ENCODE data around the gene BRSK2.

Gene BRSK2

DNA sequence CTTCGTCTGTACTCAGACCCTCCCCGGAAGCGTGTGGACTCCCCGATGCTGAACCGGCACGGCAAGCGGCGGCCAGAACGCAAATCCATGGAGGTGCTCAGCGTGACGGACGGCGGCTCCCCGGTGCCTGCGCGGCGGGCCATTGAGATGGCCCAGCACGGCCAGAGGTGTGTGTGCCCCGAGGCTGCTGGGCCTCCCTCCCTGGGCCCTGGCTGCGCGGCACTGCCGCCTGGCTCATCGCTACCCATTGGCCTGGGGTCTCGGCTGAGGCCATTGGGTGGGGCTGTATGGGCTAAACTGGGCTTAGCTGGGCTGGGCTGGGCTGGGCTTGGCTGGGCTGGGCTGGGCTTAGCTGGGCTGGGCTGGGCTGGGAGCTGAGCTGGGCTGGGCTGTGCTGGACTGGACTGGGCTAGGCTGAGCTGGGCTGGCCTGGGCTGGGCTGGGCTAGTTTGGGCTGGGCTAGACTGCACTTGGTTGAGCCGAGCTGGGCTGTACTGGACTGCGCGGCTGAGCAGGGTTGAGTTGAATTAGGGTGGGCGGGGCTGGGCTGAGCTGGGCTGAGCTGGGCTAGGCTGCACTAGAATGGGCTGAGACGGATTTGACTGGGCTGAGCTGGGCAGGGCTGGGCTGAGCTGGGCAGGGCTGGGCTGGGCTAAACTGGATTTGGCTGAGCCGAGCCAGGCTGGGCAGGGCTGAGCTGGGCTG is 56.2 kb downstream of the BRSK2 start:
- peak; percentile 12; the same call in 1 of the 3 replicates for ATAC-seq
- TF ChIP-seq BACH2 (CRISPR knock-in tag; IDR thresholded peaks at IDR 0.05; ENCODE audit: borderline replicate concordance) (no peak), CSDC2 (CRISPR knock-in tag; IDR thresholded peaks at IDR 0.05) (no peak), ZNF565 (CRISPR knock-in tag; conservative IDR thresholded peaks at IDR 0.05; ENCODE audit: low read depth) (no peak), ZFP3 (CRISPR knock-in tag; IDR thresholded peaks at IDR 0.05) (no peak), ZC3H10 (CRISPR knock-in tag; IDR thresholded peaks at IDR 0.05) (no peak), TCF4 (CRISPR knock-in tag; IDR thresholded peaks at IDR 0.05; ENCODE audit: borderline replicate concordance) (no peak), OSR1 (CRISPR knock-in tag; IDR thresholded peaks at IDR 0.05) (no peak), ARNTL (CRISPR knock-in tag; IDR thresholded peaks at IDR 0.05; ENCODE audit: borderline replicate concordance, low read depth) (no peak), ESRRG (CRISPR knock-in tag; IDR thresholded peaks at IDR 0.05) (no peak)
- TF ChIP-seq, protein P1, sequence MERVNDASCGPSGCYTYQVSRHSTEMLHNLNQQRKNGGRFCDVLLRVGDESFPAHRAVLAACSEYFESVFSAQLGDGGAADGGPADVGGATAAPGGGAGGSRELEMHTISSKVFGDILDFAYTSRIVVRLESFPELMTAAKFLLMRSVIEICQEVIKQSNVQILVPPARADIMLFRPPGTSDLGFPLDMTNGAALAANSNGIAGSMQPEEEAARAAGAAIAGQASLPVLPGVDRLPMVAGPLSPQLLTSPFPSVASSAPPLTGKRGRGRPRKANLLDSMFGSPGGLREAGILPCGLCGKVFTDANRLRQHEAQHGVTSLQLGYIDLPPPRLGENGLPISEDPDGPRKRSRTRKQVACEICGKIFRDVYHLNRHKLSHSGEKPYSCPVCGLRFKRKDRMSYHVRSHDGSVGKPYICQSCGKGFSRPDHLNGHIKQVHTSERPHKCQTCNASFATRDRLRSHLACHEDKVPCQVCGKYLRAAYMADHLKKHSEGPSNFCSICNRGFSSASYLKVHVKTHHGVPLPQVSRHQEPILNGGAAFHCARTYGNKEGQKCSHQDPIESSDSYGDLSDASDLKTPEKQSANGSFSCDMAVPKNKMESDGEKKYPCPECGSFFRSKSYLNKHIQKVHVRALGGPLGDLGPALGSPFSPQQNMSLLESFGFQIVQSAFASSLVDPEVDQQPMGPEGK (CRISPR knock-in tag; IDR thresholded peaks at IDR 0.05; ENCODE audit: borderline replicate concordance) = no peak
- TF ChIP-seq, protein P2, sequence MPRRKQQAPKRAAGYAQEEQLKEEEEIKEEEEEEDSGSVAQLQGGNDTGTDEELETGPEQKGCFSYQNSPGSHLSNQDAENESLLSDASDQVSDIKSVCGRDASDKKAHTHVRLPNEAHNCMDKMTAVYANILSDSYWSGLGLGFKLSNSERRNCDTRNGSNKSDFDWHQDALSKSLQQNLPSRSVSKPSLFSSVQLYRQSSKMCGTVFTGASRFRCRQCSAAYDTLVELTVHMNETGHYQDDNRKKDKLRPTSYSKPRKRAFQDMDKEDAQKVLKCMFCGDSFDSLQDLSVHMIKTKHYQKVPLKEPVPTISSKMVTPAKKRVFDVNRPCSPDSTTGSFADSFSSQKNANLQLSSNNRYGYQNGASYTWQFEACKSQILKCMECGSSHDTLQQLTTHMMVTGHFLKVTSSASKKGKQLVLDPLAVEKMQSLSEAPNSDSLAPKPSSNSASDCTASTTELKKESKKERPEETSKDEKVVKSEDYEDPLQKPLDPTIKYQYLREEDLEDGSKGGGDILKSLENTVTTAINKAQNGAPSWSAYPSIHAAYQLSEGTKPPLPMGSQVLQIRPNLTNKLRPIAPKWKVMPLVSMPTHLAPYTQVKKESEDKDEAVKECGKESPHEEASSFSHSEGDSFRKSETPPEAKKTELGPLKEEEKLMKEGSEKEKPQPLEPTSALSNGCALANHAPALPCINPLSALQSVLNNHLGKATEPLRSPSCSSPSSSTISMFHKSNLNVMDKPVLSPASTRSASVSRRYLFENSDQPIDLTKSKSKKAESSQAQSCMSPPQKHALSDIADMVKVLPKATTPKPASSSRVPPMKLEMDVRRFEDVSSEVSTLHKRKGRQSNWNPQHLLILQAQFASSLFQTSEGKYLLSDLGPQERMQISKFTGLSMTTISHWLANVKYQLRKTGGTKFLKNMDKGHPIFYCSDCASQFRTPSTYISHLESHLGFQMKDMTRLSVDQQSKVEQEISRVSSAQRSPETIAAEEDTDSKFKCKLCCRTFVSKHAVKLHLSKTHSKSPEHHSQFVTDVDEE (CRISPR knock-in tag; IDR thresholded peaks at IDR 0.05) = no peak
- TF ChIP-seq, protein P3, sequence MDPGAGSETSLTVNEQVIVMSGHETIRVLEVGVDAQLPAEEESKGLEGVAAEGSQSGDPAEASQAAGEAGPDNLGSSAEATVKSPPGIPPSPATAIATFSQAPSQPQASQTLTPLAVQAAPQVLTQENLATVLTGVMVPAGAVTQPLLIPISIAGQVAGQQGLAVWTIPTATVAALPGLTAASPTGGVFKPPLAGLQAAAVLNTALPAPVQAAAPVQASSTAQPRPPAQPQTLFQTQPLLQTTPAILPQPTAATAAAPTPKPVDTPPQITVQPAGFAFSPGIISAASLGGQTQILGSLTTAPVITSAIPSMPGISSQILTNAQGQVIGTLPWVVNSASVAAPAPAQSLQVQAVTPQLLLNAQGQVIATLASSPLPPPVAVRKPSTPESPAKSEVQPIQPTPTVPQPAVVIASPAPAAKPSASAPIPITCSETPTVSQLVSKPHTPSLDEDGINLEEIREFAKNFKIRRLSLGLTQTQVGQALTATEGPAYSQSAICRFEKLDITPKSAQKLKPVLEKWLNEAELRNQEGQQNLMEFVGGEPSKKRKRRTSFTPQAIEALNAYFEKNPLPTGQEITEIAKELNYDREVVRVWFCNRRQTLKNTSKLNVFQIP (CRISPR knock-in tag; IDR thresholded peaks at IDR 0.05; ENCODE audit: borderline replicate concordance, low read depth) = no peak
- TF ChIP-seq, protein P4, sequence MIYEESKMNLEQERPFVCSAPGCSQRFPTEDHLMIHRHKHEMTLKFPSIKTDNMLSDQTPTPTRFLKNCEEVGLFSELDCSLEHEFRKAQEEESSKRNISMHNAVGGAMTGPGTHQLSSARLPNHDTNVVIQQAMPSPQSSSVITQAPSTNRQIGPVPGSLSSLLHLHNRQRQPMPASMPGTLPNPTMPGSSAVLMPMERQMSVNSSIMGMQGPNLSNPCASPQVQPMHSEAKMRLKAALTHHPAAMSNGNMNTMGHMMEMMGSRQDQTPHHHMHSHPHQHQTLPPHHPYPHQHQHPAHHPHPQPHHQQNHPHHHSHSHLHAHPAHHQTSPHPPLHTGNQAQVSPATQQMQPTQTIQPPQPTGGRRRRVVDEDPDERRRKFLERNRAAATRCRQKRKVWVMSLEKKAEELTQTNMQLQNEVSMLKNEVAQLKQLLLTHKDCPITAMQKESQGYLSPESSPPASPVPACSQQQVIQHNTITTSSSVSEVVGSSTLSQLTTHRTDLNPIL (CRISPR knock-in tag; IDR thresholded peaks at IDR 0.05; ENCODE audit: low read depth) = no peak
- TF ChIP-seq, protein P5, sequence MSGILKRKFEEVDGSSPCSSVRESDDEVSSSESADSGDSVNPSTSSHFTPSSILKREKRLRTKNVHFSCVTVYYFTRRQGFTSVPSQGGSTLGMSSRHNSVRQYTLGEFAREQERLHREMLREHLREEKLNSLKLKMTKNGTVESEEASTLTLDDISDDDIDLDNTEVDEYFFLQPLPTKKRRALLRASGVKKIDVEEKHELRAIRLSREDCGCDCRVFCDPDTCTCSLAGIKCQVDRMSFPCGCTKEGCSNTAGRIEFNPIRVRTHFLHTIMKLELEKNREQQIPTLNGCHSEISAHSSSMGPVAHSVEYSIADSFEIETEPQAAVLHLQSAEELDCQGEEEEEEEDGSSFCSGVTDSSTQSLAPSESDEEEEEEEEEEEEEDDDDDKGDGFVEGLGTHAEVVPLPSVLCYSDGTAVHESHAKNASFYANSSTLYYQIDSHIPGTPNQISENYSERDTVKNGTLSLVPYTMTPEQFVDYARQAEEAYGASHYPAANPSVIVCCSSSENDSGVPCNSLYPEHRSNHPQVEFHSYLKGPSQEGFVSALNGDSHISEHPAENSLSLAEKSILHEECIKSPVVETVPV (CRISPR knock-in tag; IDR thresholded peaks at IDR 0.05) = no peak

DNA sequence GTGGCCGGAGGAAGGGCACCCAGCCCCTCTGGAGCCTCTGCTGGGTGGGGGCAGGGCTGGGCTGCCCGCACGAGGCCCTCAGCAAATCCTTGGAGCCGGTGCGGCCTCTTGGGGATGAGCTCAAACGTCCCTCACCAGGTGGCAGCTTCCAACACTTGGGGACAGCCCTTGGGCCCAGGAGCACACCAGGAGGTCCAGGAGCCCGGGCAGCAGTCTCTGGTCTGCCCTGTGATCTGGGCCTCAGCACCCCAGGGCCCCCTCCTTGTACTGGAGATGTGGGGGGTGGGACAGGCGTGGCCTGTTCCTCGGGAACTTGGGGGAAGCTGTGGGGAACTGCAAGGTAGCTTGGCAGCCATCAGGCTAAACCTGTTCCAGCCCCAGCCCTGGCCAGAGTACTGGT is 56.9 kb downstream of the BRSK2 start:
- no peak for TF ChIP-seq ZNF565 (CRISPR knock-in tag; conservative IDR thresholded peaks at IDR 0.05; ENCODE audit: low read depth)
- TF ChIP-seq CSDC2 (CRISPR knock-in tag; IDR thresholded peaks at IDR 0.05) = no peak
- no peak for TF ChIP-seq ISL1 (CRISPR knock-in tag; IDR thresholded peaks at IDR 0.05)
- TF ChIP-seq RARB (CRISPR knock-in tag; IDR thresholded peaks at IDR 0.05) = no peak
- TF ChIP-seq, protein P5 (CRISPR knock-in tag; IDR thresholded peaks at IDR 0.05) = no peak
- no peak for TF ChIP-seq OSR1 (CRISPR knock-in tag; IDR thresholded peaks at IDR 0.05)
- no peak for TF ChIP-seq ZNF8 (CRISPR knock-in tag; IDR thresholded peaks at IDR 0.05)
- TF ChIP-seq, protein P1 (CRISPR knock-in tag; IDR thresholded peaks at IDR 0.05; ENCODE audit: borderline replicate concordance) = no peak
- no peak for TF ChIP-seq ZFP30 (CRISPR knock-in tag; IDR thresholded peaks at IDR 0.05)
- no peak for TF ChIP-seq ESRRG (CRISPR knock-in tag; IDR thresholded peaks at IDR 0.05)
- TF ChIP-seq, protein P4 (CRISPR knock-in tag; IDR thresholded peaks at IDR 0.05; ENCODE audit: low read depth) = no peak
- no peak for TF ChIP-seq ZC3H10 (CRISPR knock-in tag; IDR thresholded peaks at IDR 0.05)
- TF ChIP-seq GLIS3 (CRISPR knock-in tag; IDR thresholded peaks at IDR 0.05) = no peak
- ATAC-seq = no peak

Data from SK-N-SH treated with all-trans-retinoic acid at 6 μM for 48 hours (cell line).